PC-9 (cell line): Measurements from ENCODE around the gene CPO. TPM values are rescaled to one million over a fixed set of nuclear protein-coding genes. Genes with fewer than 3 reads are reported as not detected.

Experiments
- BruUV-seq: library from RNA; stranded (reverse); fragments of 400-500 nt; replicated peaks from 2 replicates; lab custom pipeline; 2021; lab: Mats Ljungman, UMichigan
- CTCF ChIA-PET: fragments of 300-600 bp; sonication (Branson Sonifier 250); formaldehyde crosslinking; loops from one replicate; lab custom pipeline; 2022; ENCODE audit warnings: antibody characterized with exemption; lab: Charles Lee
- POLR2A ChIA-PET: fragments of 300-600 bp; sonication (Branson Sonifier 250); formaldehyde crosslinking; loops from one replicate; lab custom pipeline; 2022; ENCODE audit warnings: antibody characterized with exemption; ENCODE audit not compliant: unreplicated experiment; lab: Charles Lee
- DNase-seq, 2 experiments: peaks; one replicate each; pipeline versions ENCODE4 v3.0.0 to v3.0.0-alpha.2; 2015 to 2022; ENCODE audit warnings: mixed read lengths in 1 of 2
- H2AFZ ChIP-seq: fragments of 200-600 bp; sonication (generic); 2 replicates; pipeline ENCODE4 v1.8.1; 2017; ENCODE audit warnings: antibody characterized with exemption
- H3F3A ChIP-seq: fragments of 200-600 bp; sonication (generic); 2 replicates; pipeline ENCODE4 v1.8.1; 2017; ENCODE audit warnings: antibody characterized with exemption, mild to moderate bottlenecking, low read depth; ENCODE audit not compliant: insufficient read depth
- H3K27ac ChIP-seq: fragments of 200-600 bp; sonication (generic); 2 replicates; pipeline ENCODE4 v1.6.1; 2016; ENCODE audit warnings: mixed run types
- H3K27me3 ChIP-seq: fragments of 200-600 bp; sonication (generic); 2 replicates; pipeline ENCODE4 v1.6.1; 2016; ENCODE audit warnings: low read depth, mixed run types; ENCODE audit not compliant: insufficient read depth
- H3K36me3 ChIP-seq: fragments of 200-600 bp; sonication (generic); 2 replicates; pipeline ENCODE4 v1.6.1; 2016; ENCODE audit warnings: low read depth, mixed run types
- H3K4me1 ChIP-seq: fragments of 200-600 bp; sonication (generic); replicated peaks from 2 replicates; pipeline ENCODE4 v1.6.1; 2016; ENCODE audit warnings: mixed run types; ENCODE audit not compliant: insufficient read depth
- H3K4me2 ChIP-seq: fragments of 200-600 bp; sonication (generic); 2 replicates; pipeline ENCODE4 v1.6.1; 2017; ENCODE audit warnings: mixed run types
- H3K4me3 ChIP-seq: fragments of 200-600 bp; sonication (generic); 2 replicates; pipeline ENCODE4 v1.6.1; 2016; ENCODE audit warnings: mixed run types
- H3K79me2 ChIP-seq: fragments of 200-600 bp; sonication (generic); 2 replicates; pipeline ENCODE4 v1.6.1; 2017; ENCODE audit warnings: low read depth, mixed run types
- H3K9me2 ChIP-seq: fragments of 200-600 bp; sonication (generic); 2 replicates; pipeline ENCODE4 v1.8.1; 2017; ENCODE audit warnings: mild to moderate bottlenecking; ENCODE audit not compliant: insufficient read depth
- H3K9me3 ChIP-seq: fragments of 200-600 bp; sonication (generic); 2 replicates; pipeline ENCODE4 v1.8.1; 2016; ENCODE audit warnings: low read depth; ENCODE audit not compliant: insufficient read depth
- H4K20me1 ChIP-seq: fragments of 200-600 bp; sonication (generic); 2 replicates; pipeline ENCODE4 v1.8.1; 2017; ENCODE audit not compliant: insufficient read depth
- EZH2 ChIP-seq: fragments of 200-600 bp; sonication (generic); IDR thresholded peaks from 2 replicates; pipeline ENCODE4 v1.8.0; 2017; ENCODE audit warnings: antibody characterized with exemption, low read depth
- intact Hi-C: fragments of 100-400 bp; cut with micrococcal nuclease; formaldehyde crosslinking; loops from one replicate; pipeline ENCODE4 v1.10.0; 2022; ENCODE audit not compliant: unreplicated experiment
- total RNA-seq: library from RNA; stranded (reverse); gene quantifications from 2 replicates; pipeline ENCODE4 v1.2.3, GENCODE V29; 2021
- TF ChIP-seq, protein P1 (sequence below): fragments of 200-600 bp; sonication (generic); conservative IDR thresholded peaks from 2 replicates; pipeline ENCODE4 v1.6.1; 2017; ENCODE audit warnings: mixed run types, antibody characterized with exemption, mild to moderate bottlenecking, moderate library complexity

Gene CPO
- total RNA-seq, 1 experiment from 2014 or later: not detected

DNA sequence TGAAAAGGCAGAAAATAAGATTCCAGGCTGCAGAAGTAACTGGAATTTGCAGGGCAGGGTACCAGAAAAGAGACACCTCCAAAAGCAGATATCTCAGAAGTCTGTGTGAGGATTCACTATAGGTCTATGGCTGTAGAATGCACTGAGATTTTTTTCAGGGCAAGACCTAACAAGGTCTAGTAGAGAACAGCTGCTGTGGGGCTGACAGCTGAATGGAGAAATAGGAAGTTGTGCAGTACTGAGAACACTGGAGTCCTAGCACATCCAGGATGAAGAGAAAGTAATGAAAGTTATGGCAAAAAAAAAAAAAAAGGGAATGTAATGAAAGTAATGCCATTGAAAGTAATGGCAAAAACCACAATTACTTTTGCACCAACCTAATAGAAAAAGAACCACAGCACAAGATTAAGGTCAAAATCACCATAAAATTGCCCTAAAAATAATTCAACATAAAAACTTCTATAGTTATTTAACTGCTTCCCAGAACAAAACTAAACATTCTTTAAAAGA is 57.3 kb downstream of the CPO start:
- POLR2A ChIA-PET: no interaction called here
- Histone ChIP-seq H3K9me2 (no peaks in the 10 kb centered on the region), H4K20me1 (no peaks in the 10 kb centered on the region), H3F3A (no peaks in the 10 kb centered on the region), H2AFZ (no peak overlapping the region), H3K9me3 (no peaks in the 10 kb centered on the region; the same call in 1 of the 2 replicates), H3K4me1 (no peaks in the 10 kb centered on the region), H3K4me3 (no peak overlapping the region), H3K27ac (no peak overlapping the region), H3K4me2 (no peak overlapping the region), H3K27me3 (no peaks in the 10 kb centered on the region), H3K79me2 (no peaks in the 10 kb centered on the region), H3K36me3 (no peaks in the 10 kb centered on the region)
- intact Hi-C loops: no loop called here
- BruUV-seq: no TSS peak
- DNase-seq: no peak
- CTCF ChIA-PET: no interaction called here
- TF ChIP-seq, protein P1, sequence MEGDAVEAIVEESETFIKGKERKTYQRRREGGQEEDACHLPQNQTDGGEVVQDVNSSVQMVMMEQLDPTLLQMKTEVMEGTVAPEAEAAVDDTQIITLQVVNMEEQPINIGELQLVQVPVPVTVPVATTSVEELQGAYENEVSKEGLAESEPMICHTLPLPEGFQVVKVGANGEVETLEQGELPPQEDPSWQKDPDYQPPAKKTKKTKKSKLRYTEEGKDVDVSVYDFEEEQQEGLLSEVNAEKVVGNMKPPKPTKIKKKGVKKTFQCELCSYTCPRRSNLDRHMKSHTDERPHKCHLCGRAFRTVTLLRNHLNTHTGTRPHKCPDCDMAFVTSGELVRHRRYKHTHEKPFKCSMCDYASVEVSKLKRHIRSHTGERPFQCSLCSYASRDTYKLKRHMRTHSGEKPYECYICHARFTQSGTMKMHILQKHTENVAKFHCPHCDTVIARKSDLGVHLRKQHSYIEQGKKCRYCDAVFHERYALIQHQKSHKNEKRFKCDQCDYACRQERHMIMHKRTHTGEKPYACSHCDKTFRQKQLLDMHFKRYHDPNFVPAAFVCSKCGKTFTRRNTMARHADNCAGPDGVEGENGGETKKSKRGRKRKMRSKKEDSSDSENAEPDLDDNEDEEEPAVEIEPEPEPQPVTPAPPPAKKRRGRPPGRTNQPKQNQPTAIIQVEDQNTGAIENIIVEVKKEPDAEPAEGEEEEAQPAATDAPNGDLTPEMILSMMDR: no peak
- TF ChIP-seq EZH2: no peak

DNA sequence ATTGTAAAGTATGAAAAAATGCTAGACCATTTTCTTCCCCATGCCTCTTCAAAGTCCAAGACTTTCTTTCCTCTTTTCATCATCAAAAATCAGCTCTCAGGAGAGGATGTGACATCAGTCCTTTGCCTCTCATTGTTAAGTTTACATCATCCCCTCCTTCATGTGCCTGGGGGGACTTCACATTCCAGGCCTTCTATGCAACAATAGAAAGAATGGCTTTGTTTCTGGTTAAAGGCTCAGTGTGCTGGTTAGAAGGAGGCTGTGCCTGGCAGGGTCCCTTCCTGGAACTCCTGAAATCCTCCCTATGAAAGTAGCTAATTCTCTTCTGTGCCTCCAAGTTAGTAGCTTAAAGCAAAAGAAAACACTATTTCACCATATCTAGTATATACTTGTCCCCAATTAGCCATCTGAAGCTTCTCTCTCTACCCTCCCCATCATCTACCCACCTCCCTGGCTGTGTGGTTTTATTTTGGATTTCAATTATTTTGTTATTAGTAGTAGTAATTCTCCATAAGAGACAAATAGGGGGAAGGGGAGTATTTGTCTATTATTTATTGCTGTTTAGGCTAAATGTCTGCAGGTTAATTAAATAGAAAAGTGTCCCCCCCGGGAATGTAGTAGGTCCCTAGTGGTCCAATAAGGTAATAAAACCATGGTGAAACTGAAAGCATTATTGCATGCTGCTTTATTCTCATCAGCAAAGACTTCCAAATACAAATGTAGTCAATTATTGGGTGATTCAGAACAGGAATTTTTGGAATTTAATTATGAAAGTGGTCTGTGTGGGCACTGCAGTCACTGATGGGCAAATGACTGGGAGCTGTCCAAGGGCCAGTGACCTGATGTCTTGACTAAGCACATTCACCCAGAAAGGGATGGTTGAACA is 69.0 kb downstream of the CPO start:
- H3K36me3 ChIP-seq: no peaks in the 10 kb centered on the region
- peaks cover 7% of the 10 kb centered on the region; the same call in 1 of the 2 replicates for H3F3A ChIP-seq
- H3K4me3 ChIP-seq: no peak overlapping the region
- H3K79me2 ChIP-seq: no peaks in the 10 kb centered on the region
- H3K9me2 ChIP-seq: no peaks in the 10 kb centered on the region
- no peak for DNase-seq
- POLR2A ChIA-PET: no interaction called here
- no TSS peak for BruUV-seq
- CTCF ChIA-PET: no interaction called here
- H3K27me3 ChIP-seq: no peaks in the 10 kb centered on the region
- no peaks in the 10 kb centered on the region for H3K9me3 ChIP-seq
- intact Hi-C loops: no loop called here
- no peak overlapping the region for H3K4me2 ChIP-seq
- peaks cover 9% of the 10 kb centered on the region for H3K4me1 ChIP-seq
- no peak overlapping the region for H2AFZ ChIP-seq
- H4K20me1 ChIP-seq: no peaks in the 10 kb centered on the region
- no peak for TF ChIP-seq EZH2
- TF ChIP-seq, protein P1: no peak; the same call in 1 of the 2 replicates
- H3K27ac ChIP-seq: no peak overlapping the region

DNA sequence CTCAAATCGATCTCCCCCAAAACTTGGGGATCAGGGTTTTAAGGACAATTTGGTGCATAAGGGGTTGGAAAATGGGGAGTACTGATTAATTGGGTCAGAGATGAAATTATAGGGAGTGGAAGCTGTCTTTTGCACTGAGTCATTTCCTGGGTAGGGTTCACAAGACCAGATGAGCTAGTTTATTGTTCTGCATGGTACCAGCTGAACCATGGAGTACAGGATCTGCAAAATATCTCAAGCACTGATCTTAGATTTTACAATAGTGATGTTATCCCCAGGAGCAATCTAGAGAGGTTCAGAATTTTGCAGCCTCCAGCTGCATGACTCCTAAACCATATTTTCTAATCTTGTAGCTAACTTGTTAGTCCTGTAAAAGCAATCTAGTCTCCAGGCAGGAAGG is 73.1 kb downstream of the CPO start:
- Histone ChIP-seq H3K79me2 (no peaks in the 10 kb centered on the region), H3F3A (peaks cover 7% of the 10 kb centered on the region; the same call in 1 of the 2 replicates), H3K4me3 (no peak overlapping the region), H3K27ac (0 out of 2 replicates have a peak overlapping the region, but pooled peaks have one; percentile 34), H3K9me3 (no peaks in the 10 kb centered on the region), H4K20me1 (no peaks in the 10 kb centered on the region), H3K4me1 (peaks cover 9% of the 10 kb centered on the region), H3K36me3 (no peaks in the 10 kb centered on the region), H3K9me2 (no peaks in the 10 kb centered on the region), H3K27me3 (no peaks in the 10 kb centered on the region), H3K4me2 (peak overlapping the region; percentile 26; the same call in 1 of the 2 replicates), H2AFZ (no peak overlapping the region)
- ChIA-PET CTCF (no interaction called here), POLR2A (no interaction called here)
- TF ChIP-seq, protein P1: no peak
- no peak for TF ChIP-seq EZH2
- intact Hi-C loops: no loop called here
- BruUV-seq: no TSS peak
- DNase-seq: peak; percentile 0 to 34
